Stimulated activated CD4-positive, alpha-beta T cell treated with anti-CD3 and anti-CD28 coated beads, TNF-alpha, amount 100 ng/mL, for 24 hours (primary cell): ENCODE results near the gene FKRP.
A peak's percentile ranks its signal among the peaks of the same experiment; 100 is the strongest.

ENCODE experiments used
- DNase-seq, 3 experiments: peaks; one replicate each; pipeline ENCODE4 v3.0.0-alpha.2; 2020; ENCODE audit warnings: low read depth in 3 of 3

The FKRP gene

GRCh38 chr19:46719629-46720502 is 26.0 kb upstream of the FKRP start:
- DNase-seq = no peak

GRCh38 chr19:46720503-46721239 is 25.2 kb upstream of the FKRP start:
- DNase-seq = no peak

GRCh38 chr19:46721269-46722003 is 24.4 kb upstream of the FKRP start:
- DNase-seq = no peak

- no peak for DNase-seq
These were observed 23.9 kb upstream of the FKRP start for GRCh38 chr19:46722004-46722380.

- no peak for DNase-seq
These were observed 23.3 kb upstream of the FKRP start for GRCh38 chr19:46722421-46723022.

- no peak for DNase-seq
These were observed 22.8 kb upstream of the FKRP start for GRCh38 chr19:46723023-46723461.

- no peak for DNase-seq
These were observed 22.4 kb upstream of the FKRP start for GRCh38 chr19:46723471-46723870.

- no peak for DNase-seq
These were observed 21.4 kb upstream of the FKRP start for GRCh38 chr19:46724468-46724867.

- no peak for DNase-seq
These were observed 20.6 kb upstream of the FKRP start for GRCh38 chr19:46725036-46725820.

GRCh38 chr19:46725859-46726393 is 19.9 kb upstream of the FKRP start:
- DNase-seq = no peak

GRCh38 chr19:46726551-46726950 is 19.3 kb upstream of the FKRP start:
- no peak for DNase-seq

- no peak for DNase-seq
These were observed 18.8 kb upstream of the FKRP start for GRCh38 chr19:46726971-46727501.

- DNase-seq = no peak
These were observed 18.1 kb upstream of the FKRP start for GRCh38 chr19:46727757-46728156.

GRCh38 chr19:46728208-46728607 is 17.6 kb upstream of the FKRP start:
- DNase-seq = no peak

- peak; percentile 58 to 79 (median 63) for DNase-seq
These were observed 17.0 kb upstream of the FKRP start for GRCh38 chr19:46728693-46729339.

GRCh38 chr19:46729696-46730095 is 16.2 kb upstream of the FKRP start:
- DNase-seq = no peak

GRCh38 chr19:46730187-46730586 is 15.7 kb upstream of the FKRP start:
- no peak for DNase-seq

- DNase-seq = no peak
These were observed 15.3 kb upstream of the FKRP start for GRCh38 chr19:46730595-46730994.

- no peak for DNase-seq
These were observed 14.8 kb upstream of the FKRP start for GRCh38 chr19:46731007-46731501.

- no peak for DNase-seq
These were observed 14.3 kb upstream of the FKRP start for GRCh38 chr19:46731584-46731983.
